Body of pancreas (tissue), 4 donors: Measurements from ENCODE around the gene ENTPD8. TPM values are rescaled to one million over a fixed set of nuclear protein-coding genes. Genes with fewer than 3 reads are reported as not detected.

Experiments
- ATAC-seq: fragments of 150-250 bp; one replicate; pipeline ENCODE4 v1.9.1; 2016
- DNase-seq, 4 donors: peaks; one replicate each; pipeline ENCODE4 v3.0.0-alpha.2; 2019
- H3K27ac ChIP-seq, 4 donors: fragments of 200-600 bp; sonication (generic); 1 replicate in 3 of 4; 2 replicates in 1 of 4; pipeline versions ENCODE4 v1.5.1 to v1.6.1; 2016 to 2019; ENCODE audit warnings: mild to moderate bottlenecking in 1 of 4, mixed read lengths in 1 of 4, moderate library complexity in 1 of 4
- H3K27me3 ChIP-seq, 2 donors: fragments of 200-600 bp; sonication (generic); one replicate each; pipeline ENCODE4 v1.6.0; 2016; ENCODE audit warnings: mild to moderate bottlenecking in 1 of 2
- H3K36me3 ChIP-seq, 2 donors: fragments of 200-600 bp; sonication (generic); replicated peaks in 1 of 2; 2 replicates each; pipeline ENCODE4 v1.5.1; 2016; ENCODE audit warnings: low read depth in 2 of 2; ENCODE audit not compliant: insufficient read depth in 1 of 2
- H3K4me1 ChIP-seq: fragments of 200-600 bp; sonication (generic); one replicate; pipeline ENCODE4 v1.6.0; 2016
- H3K4me3 ChIP-seq, 2 donors: fragments of 200-600 bp; sonication (generic); 1 replicate in 1 of 2; 2 replicates in 1 of 2; pipeline ENCODE4 v1.5.1; 2016 to 2019
- H3K9me3 ChIP-seq, 3 donors: fragments of 200-600 bp; sonication (generic); 1 replicate in 2 of 3; 2 replicates in 1 of 3; pipeline ENCODE4 v1.5.1; 2016
- POLR2A ChIP-seq, 3 donors: fragments of 450-650 bp; IDR thresholded peaks; one replicate each; pipeline ENCODE4 v1.6.1; 2016; ENCODE audit warnings: antibody characterized with exemption in 3 of 3, mild to moderate bottlenecking in 2 of 3
- WGBS, 2 donors: methylation state at CpG; one replicate each; pipeline ENCODE4 v1.1.5; 2017; 5-methylcytosine and 5-hydroxymethylcytosine counted together
- intact Hi-C: fragments of 100-400 bp; cut with DNase I; formaldehyde crosslinking; loops from one replicate; pipeline ENCODE4 v1.15.1; 2023
- total RNA-seq, 2 donors: library from RNA; depleted of rRNA; stranded (reverse); fragments of >200 nt; gene quantifications; one replicate each; pipeline ENCODE4 v1.1.0, GENCODE V29; 2016
- TF ChIP-seq, protein P1 (sequence below), 7 experiments: fragments of 450-650 bp in 4 of 7; fragments of 200-600 bp in 3 of 7; sonication (generic) in 3 of 7; IDR thresholded peaks; one replicate each; pipeline ENCODE4 v1.5.1; 2016 to 2019; ENCODE audit warnings: antibody characterized with exemption in 7 of 7

The ENTPD8 gene
- total RNA-seq, 2 donors from 2014 or later, result 2.0 to 2.3 TPM

DNA sequence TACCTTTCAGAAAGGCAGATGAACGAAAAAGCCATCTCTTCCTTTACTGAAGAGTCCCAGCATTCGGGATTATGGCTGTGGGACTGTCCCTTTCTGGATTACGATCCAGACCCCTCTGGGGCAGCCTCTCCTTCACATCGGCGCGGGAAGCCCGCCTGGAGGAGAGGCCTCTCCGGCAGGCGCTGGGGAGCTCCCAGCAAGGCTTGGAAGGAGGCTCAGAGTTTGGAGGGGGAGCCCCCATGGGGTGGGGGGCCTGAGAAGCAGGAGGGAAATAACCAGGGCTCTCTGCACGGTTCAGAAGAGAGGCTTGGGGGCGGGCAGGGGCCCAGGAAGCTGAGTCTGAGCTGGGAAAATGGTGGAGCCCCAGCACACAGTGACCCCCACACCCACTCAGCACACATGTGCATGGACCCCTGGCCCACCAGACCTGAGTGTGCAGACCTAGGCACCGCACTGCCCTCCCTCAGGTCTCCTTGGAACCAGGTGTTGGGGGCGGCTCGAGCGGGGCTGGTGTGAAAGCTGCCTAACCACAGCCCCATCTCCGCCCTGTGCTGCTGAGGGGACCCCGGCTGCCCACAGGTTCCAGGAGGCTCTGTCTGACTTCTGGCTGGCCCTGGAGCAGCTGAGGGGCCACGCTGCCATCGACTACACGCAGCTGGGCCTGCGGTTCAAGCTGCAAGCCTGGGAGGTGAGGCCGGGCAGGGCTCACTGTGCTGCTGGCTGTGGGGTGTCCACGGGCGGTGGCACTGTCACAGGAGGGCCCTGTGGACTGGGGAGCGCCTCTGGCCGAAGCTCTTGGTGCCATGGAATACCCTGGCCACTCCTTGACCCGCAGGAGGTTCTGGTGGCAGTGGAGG, 13.5 kb downstream of the ENTPD8 start:
- no peak for TF ChIP-seq POLR2A (IDR thresholded peaks at IDR 0.05)
- TF ChIP-seq, protein P1, sequence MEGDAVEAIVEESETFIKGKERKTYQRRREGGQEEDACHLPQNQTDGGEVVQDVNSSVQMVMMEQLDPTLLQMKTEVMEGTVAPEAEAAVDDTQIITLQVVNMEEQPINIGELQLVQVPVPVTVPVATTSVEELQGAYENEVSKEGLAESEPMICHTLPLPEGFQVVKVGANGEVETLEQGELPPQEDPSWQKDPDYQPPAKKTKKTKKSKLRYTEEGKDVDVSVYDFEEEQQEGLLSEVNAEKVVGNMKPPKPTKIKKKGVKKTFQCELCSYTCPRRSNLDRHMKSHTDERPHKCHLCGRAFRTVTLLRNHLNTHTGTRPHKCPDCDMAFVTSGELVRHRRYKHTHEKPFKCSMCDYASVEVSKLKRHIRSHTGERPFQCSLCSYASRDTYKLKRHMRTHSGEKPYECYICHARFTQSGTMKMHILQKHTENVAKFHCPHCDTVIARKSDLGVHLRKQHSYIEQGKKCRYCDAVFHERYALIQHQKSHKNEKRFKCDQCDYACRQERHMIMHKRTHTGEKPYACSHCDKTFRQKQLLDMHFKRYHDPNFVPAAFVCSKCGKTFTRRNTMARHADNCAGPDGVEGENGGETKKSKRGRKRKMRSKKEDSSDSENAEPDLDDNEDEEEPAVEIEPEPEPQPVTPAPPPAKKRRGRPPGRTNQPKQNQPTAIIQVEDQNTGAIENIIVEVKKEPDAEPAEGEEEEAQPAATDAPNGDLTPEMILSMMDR (IDR thresholded peaks at IDR 0.05), result no peak
- Histone ChIP-seq H3K36me3 (no peaks in the 10 kb centered on the region), H3K9me3 (no peaks in the 10 kb centered on the region), H3K4me1 (peaks cover 30% of the 10 kb centered on the region), H3K27ac (no peak overlapping the region), H3K27me3 (no peaks in the 10 kb centered on the region), H3K4me3 (no peak overlapping the region)
- WGBS, 2 donors, result 79 to 94% methylated on average over 11 to 25 of the region's 27 CpGs
- intact Hi-C loops, result no loop called here
- ATAC-seq, result no peak
- DNase-seq, result peak in 1 of 4 donors; percentile 7

DNA sequence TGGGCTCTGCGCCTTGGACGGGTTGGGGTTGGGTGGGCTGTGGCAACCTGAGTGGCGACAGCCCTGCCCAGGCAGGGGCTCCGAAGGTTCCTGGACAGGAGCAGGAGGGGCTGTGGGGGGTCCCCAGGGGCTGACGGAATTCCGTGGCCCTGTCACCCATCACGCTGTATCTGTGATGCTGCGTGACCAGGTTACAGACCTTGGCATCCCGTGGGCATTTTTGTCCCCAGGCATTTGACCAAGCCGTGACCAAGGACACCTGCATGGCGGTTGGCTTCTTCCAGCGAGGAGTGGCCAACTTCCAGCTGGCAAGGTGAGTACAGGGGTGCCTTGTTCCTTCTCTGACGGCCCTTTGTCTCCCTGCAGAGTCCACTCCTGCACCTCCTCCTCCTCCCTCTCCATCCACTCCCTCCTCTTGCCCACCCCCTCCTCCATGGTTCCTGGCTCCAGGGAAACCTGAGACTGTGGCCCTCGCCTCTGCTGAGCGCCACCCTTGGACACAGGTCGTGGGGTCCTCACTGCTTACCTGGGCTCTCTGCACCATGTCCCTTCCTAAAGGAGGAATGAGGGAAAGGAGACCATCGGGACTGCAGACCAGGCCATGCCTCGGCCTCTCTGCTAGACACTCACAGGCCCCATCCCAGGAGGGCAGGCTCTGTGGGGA, 15.0 kb downstream of the ENTPD8 start:
- Histone ChIP-seq H3K4me3 (no peak overlapping the region), H3K9me3 (no peaks in the 10 kb centered on the region), H3K27me3 (no peaks in the 10 kb centered on the region), H3K4me1 (peaks cover 40% of the 10 kb centered on the region), H3K36me3 (no peaks in the 10 kb centered on the region), H3K27ac (peak overlapping the region in 3 of 4 donors; percentile 41 to 48 (median 44))
- ATAC-seq (no peak), DNase-seq (peak in 3 of 4 donors; percentile 35 to 53 (median 38))
- 57 to 60% methylated on average over 17 to 18 of the region's 18 CpGs for WGBS, 2 donors
- intact Hi-C loops, result no loop called here
- TF ChIP-seq POLR2A (IDR thresholded peaks at IDR 0.05), result no peak
- TF ChIP-seq, protein P1 (IDR thresholded peaks at IDR 0.05), result no peak

DNA sequence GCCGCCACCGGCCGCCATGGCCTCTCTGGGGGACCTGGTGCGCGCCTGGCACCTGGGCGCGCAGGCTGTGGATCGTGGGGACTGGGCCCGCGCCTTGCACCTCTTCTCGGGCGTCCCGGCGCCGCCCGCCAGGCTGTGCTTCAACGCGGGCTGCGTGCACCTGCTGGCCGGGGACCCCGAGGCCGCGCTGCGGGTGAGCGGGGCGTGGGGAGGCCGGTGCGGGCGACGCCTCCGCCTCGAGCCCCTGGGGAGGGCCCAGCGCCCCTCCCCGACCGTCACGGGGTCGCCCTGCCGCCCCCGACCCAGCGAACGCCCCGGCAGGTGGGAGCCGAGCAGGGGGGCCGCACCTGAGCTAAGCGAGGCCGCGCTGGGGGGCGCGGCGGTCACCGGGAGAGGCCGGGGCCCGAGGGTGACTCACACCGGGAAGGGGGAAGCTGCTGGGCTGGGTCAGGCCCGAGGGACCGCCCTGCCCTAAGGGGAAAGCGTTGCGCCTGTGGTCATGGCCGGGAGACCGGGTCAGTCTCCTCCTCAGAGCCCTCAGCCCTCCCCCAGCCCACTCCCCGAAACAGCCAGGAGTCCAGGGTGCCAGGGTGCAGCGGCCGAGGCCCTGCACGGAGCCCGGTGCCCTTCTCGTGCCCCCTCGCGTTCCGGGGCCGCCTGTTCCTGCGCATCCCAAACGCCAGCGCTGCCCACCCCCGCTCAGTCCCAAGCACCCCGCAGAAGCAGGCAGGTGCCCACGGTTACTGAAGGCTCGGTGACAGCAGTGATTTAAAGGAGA, 17.5 kb downstream of the ENTPD8 start:
- WGBS, 2 donors, result 7 to 9% methylated on average over 22 to 56 of the region's 77 CpGs
- Histone ChIP-seq H3K4me1 (peaks cover 40% of the 10 kb centered on the region), H3K36me3 (no peaks in the 10 kb centered on the region), H3K9me3 (no peaks in the 10 kb centered on the region), H3K27ac (peak overlapping the region; percentile 76 to 93 (median 88)), H3K4me3 (peak overlapping the region; percentile 14 to 40), H3K27me3 (no peaks in the 10 kb centered on the region)
- peak in 2 of 3 donors; percentile 23 to 25 for TF ChIP-seq POLR2A (IDR thresholded peaks at IDR 0.05)
- TF ChIP-seq, protein P1 (IDR thresholded peaks at IDR 0.05), result no peak
- DNase-seq, result peak; percentile 57 to 84 (median 68)
- peak; percentile 64 for ATAC-seq
- intact Hi-C loops, result no loop called here

DNA sequence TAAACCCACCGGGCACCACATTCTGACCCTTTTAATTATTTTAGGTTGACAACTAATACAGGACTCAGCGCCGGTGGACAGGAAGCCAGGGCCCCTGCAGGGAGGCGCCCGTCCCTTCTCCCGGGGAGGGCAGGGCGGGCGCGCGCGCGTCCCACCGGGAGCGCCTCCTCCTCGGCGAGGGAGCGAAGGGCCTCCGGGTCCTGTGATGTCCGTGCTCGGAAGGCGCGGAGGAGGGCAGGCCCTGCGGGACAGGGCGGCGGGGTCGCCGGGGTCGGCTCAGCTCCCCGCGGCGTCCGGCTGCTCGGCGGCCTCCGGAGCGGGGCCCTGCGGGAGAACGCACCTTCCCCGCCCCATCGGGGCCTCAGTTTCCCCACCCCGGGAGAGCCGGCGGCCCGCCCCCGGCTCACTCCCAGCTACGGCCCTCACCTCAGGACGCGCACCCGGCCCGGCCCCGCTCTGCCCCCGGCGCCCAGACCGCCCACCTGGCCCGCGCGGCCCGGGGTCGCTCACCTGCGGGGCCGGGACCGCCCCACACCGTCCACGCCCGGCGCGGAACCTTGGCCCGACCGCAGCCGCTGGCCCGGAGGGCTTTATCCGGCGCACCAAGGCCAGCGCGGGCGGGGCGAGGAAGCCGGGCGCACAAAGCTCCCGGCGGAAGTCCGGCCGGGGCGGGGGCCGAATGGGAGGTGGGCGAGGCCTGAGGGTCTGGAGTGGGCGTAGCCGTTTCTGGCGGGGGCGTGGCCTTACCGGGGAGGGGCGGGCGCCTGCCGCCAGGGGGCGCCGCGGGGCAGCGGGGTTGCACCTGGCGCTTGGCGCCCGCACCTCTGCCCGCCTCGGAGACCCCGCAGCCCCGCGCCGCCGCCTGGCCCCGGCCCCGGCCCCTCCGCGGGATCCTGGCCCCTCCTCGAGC, 18.3 kb downstream of the ENTPD8 start, which contains the start of the genes EXD3 and NOXA1:
Gene EXD3 (minus strand): TSS at position 559 of the 910 bp plus-strand sequence. CDS start 27,805 bp downstream, outside the sequence.
Gene NOXA1 (plus strand): TSS at position 790 of the 910 bp plus-strand sequence. CDS start 137 bp downstream, outside the sequence.
- WGBS, 2 donors, result 0% methylated on average over 1 to 58 of the region's 113 CpGs
- H3K4me1 ChIP-seq, result peaks cover 40% of the 10 kb centered on the region
- H3K9me3 ChIP-seq, result no peaks in the 10 kb centered on the region
- TF ChIP-seq, protein P1 (IDR thresholded peaks at IDR 0.05), result peak; percentile 62 to 99 (median 85)
- no peak for TF ChIP-seq POLR2A (IDR thresholded peaks at IDR 0.05)
- peak; percentile 96 for ATAC-seq
- no peaks in the 10 kb centered on the region for H3K27me3 ChIP-seq
- H3K27ac ChIP-seq, result peak within 1 kb of the TSS; percentile 76 to 93 (median 88)
- DNase-seq, result peak; percentile 93 to 97 (median 95)
- peak within 1 kb of the TSS; percentile 77 to 93 for H3K4me3 ChIP-seq
- intact Hi-C loops, result no loop called here
- no peaks in the 10 kb centered on the region for H3K36me3 ChIP-seq
